GM19043 (cell line): ENCODE data around the gene LCE1E.

Experiments
- ATAC-seq: cut with Tn5 transposase; IDR thresholded peaks from one replicate; pipeline ENCODE4 v1.9.1; 2021; ENCODE audit warnings: low read depth; ENCODE audit not compliant: unreplicated experiment

The LCE1E gene

DNA sequence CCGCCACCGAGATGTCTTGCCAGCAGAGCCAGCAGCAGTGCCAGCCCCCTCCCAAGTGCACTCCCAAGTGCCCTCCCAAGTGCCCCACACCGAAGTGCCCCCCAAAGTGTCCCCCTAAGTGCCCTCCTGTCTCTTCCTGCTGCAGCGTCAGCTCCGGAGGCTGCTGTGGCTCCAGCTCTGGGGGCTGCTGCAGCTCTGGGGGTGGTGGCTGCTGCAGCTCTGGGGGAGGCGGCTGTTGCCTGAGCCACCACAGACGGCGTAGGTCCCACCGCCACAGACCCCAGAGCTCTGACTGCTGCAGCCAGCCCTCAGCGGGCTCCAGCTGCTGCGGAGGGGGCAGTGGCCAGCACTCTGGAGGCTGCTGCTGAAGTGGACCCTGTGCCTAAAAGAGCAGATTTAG, 9.7 kb upstream of the LCE1E start:
- ATAC-seq, result no peak

DNA sequence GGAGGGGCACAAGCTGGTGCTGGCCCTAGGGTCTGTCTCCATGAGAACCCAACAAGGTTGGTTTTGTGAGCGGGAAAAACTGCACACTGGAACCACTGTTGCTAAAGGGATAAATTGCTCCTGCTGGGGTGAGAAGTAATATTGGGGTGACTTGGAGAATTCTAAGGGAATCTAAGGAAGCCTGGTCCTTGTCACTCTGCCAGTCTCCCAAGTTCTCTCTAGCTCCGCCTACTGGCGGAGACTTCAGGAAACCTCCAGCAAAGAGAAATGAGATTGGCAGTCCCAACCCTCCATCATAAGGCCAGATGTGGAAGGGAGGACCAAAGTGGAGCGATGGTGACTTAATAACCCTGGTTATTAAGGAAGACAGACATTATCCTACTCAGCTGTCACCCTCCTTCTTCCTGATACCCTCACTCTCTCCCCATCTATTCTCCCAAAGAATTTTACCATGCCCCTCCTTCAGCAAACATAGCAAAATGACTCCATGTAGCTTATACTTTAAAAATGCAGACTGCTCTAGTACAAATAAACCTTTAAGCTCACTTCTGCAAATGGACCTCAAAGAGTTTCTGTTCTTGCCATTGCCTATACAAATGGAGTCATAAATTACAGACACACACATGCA, 8.4 kb upstream of the LCE1E start:
- no peak for ATAC-seq

DNA sequence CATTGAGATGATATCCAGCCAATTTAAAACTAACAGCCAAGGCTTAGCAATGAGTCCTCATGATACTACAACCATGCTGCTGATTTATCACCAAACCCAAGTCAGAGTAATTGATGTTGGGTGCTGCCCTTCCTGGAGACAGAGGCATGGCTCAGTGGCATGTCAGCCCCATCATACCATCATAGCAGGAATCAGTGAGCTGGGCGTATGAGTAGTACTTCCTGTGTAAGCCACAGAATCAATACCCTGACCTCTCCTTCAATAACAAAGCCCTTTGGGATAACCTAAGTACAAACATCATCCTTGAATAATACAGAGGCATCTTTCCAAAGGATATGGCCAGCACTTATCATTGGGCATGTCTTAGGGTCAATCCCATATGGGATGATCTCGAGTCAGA, 3.0 kb upstream of the LCE1E start:
- ATAC-seq, result no peak

DNA sequence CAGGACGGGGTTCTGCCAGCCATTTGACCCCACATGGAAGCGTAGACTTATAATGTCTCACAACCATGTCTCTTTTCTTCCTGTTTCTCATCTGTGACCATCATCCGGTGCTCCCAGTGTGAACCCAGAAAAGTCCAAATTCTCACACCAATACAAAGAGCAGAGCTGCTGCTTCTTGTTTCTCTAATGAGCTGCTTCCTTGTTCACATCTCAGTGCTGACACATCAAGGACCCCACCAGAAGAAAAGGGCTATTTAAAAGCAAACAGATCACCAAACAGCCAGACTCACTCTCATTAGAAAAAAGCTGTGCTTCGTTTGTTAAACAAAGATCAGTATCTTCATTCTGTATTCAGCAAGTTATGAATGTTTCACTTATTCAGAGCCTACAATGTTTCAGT, 9.6 kb downstream of the LCE1E start:
- no peak for ATAC-seq

DNA sequence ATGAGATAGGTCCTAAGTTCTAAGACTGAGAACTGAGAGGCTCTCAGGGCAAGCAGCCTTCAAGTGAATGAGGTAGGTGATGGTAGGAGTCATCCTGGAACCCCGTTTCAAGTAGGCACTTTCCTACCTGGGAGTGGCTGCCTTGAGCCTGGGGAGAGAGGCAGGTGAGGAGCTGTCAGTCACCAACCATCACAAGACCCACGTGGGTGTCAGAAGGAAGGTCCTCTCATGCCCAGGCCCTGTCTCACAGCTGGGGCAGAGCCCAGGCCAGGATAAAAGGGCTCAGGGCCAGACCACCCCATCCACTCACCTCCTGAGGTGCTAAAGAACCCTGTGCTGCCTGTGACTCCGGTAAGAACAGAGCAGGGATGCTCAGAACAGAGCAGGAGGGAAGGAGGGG, 10.4 kb downstream of the LCE1E start, which contains the start of gene LCE1D:
Gene LCE1D, plus strand, starts transcription at position 301 of the 400 bp plus-strand sequence. CDS start 1,074 bp downstream, outside the sequence.
- ATAC-seq, result no peak

DNA sequence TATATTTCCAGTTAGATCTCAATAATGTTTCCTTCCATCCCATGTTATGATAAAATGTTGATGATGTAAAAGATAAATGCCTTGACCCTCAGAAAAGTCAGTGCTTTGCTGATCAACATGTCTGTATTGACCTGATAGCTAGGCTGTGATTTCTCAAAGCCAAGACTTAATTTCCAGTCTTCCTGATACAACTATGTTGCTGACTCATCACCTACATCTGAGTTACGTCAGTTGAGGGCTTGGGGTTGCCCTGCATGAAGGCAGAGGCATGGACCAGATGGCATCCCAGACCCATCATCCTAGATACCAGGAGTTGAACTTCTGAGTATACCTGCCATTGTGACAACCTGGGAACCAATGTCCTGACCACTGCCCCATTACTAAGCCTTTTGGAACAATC, 15.3 kb downstream of the LCE1E start:
- no peak for ATAC-seq

DNA sequence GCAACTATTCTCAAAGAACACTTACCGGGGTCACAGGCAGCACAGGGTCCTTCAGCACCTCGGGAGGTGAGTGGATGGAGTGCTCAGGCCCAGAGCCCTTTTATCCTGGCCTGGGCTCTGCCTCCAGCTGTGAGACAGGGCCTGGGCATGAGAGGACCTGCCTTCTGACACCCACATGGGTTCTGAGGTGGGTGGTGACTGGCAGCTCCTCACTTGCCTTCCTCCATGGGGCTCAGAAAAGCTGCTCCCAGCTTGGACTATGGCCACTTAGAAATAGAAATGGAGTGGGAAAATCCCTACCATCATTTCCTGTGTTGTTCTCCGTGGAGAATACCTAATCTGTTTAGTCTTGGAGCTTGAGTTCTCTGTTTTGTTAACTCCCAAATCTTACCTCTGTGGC, 20.5 kb downstream of the LCE1E start, which contains the start of gene LCE1C:
Gene LCE1C, minus strand, starts transcription at position 76 of the 400 bp plus-strand sequence. CDS start 1,173 bp downstream, outside the sequence.
- ATAC-seq, result no peak

DNA sequence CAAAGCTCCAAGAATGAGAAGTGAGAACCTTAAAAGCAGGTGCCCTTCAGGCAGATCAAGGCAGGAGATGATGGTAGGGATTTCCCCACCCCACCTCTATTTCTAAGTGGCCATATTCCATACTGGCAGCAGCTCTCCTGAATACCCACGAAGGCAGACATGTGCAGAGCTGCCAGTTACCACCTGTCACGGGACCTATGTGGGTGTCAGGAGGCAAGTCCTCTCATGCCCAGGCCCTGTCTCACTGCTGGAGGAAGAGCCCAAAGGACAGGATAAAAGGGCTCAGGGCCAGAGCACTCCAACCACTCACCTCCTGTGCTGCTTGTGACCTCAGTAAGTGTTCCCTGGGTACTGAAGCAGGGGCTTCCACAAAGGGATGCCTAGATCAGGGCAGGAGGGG, 25.0 kb downstream of the LCE1E start:
- ATAC-seq, result no peak

DNA sequence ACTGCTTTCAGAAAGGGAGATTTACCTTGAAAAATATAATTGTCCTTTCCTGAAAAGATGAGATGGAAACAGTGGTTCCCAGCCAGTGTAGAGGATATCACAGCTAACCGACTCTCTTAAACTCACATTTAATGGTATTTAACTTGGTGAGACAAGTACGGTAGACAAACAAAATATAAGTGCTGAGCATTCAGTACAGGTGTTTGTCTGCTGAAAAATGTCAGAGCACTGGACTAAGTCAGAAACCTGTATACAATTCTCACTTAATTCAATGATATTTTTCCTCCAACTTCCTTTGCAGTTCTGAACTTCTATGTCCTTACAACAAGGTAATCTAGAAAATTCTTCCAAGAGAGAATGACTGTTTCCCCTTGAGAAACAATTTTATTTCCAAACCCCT, 25.6 kb downstream of the LCE1E start, which contains the start of gene LCE1B:
Gene LCE1B, plus strand, starts transcription at position 301 of the 400 bp plus-strand sequence. CDS start 476 bp downstream, outside the sequence.
- no peak for ATAC-seq

DNA sequence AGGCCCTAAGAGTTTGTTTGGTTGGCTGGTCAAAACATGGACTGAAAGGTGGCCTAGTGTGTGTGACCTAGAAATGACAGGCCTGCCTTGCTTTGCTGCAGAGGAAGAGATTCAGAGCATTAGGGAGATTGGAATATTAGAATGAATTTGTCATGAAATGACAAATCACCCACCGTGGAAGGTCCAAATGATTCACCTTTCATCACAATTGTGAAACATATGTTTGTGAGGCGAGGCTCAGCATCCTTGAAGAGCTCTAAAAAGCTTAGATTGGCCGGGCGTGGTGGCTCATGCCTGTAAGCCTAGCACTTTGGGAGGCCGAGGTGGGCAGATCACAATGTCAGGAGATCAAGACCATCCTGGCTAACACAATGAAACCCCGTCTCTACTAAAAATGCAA, 31.3 kb downstream of the LCE1E start:
- no peak for ATAC-seq

DNA sequence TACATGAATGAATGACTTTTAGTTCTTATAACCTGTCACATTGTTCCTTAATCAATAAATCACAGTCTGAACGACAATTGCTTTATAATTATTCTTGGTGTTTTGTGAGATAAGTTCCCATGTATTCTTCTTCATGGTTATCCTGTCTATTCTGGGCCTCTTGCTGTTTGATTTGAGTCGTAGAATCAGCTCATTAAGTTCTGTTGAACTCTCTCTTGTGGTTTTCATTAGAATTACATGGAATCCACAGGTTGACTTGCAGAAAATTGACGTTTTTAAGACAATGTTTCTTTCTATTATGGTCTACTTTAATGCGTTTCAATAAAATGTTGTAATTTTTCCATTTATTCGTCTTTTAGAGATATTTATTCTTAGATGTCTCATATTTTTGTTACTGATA, 37.2 kb downstream of the LCE1E start:
- no peak for ATAC-seq

DNA sequence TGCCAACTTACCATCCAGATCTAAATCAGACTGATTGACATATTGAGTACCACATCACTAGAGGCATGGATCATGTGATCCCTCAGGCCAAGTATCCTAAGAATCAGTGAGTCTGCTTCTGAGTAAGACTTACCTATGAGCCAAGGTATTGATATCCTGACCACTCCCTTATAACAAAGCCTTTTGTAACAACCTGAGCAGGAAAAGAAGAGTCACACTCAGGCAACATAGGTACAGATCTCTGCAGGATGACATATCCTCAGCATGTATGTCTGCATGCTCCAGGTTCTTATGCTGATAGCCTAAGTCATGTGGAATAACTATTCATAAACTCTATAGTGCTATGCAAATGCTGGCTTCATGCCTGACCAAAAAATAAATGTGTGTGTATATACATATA, 38.9 kb downstream of the LCE1E start:
- ATAC-seq, result no peak

DNA sequence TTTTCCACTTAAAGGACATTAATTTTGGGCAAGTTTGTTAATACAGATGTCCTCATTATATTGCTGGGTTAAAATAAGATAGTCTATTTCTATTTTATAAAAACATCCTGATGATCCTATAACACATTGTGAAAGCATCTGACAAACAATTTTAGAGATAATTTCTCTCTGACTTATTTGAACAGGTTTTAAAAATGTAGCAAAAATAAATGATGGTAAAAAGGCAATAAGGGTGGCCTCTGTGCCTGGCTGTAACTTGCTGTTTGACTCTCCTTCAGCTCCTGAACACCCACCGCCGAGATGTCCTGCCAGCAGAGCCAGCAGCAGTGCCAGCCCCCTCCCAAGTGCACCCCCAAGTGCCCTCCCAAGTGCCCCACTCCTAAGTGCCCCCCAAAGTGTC, 41.1 kb downstream of the LCE1E start, which contains the start of gene LCE1A:
Gene LCE1A, plus strand, starts transcription at position 301 of the 400 bp plus-strand sequence. Its CDS starts 0 bp downstream, at position 301.
- no peak for ATAC-seq

DNA sequence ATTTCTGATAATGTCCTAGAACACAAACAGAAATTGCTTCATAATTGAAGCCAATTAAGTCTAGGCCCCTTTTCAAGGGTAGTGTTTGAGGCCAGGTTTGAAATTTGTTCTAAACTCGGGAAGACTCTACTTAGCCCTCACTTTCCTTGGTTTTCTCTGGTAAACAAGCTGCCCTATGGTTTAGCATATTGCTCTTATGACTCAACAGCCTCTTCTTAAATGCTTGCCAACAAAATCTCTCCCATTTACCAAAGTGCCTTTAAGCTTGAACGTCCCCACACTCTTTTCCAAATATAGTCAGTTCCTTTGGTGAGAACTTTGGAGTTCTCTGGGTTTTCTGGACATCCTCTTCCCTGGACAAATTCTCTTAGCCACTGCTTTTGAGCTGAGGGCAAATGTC, 50.8 kb downstream of the LCE1E start:
- no peak for ATAC-seq
